IgD-negative memory B cell (primary cell): ENCODE measurements around the gene EFNA2. TPM values are rescaled to one million over a fixed set of nuclear protein-coding genes. Genes with fewer than 3 reads are reported as not detected.
A peak's percentile ranks its signal among the peaks of the same experiment; 100 is the strongest.

Source experiments
- H3K27ac Mint-ChIP-seq, 3 donors: one replicate each; pipeline ENCODE4 v1.8.0; 2020 to 2022; ENCODE audit warnings: mild to moderate bottlenecking in 3 of 3, mixed read lengths in 3 of 3, moderate library complexity in 1 of 3
- H3K27me3 Mint-ChIP-seq: one replicate; pipeline ENCODE4 v1.8.0; 2021; ENCODE audit warnings: mixed read lengths
- H3K36me3 Mint-ChIP-seq: one replicate; pipeline ENCODE4 v1.8.0; 2020; ENCODE audit warnings: mild to moderate bottlenecking, mixed read lengths
- H3K4me1 Mint-ChIP-seq, 3 donors: one replicate each; pipeline ENCODE4 v1.8.0; 2020 to 2022; ENCODE audit warnings: mixed read lengths in 3 of 3, mild to moderate bottlenecking in 1 of 3
- H3K4me3 Mint-ChIP-seq, 4 donors: one replicate each; pipeline ENCODE4 v1.8.0; 2020 to 2022; ENCODE audit warnings: mild to moderate bottlenecking in 4 of 4, mixed read lengths in 4 of 4, moderate library complexity in 3 of 4
- H3K9me3 Mint-ChIP-seq, 3 donors: one replicate each; pipeline ENCODE4 v1.8.0; 2020 to 2021; ENCODE audit warnings: mixed read lengths in 3 of 3, mild to moderate bottlenecking in 1 of 3
- polyA plus RNA-seq: library from polyadenylated mRNA; unstranded; fragments of 300-500 nt; fragmentation: Illumina TruSeq; gene quantifications from one replicate; pipeline ENCODE4 v1.2.3, GENCODE V29; 2021

Gene EFNA2
- polyA plus RNA-seq, result not detected

DNA sequence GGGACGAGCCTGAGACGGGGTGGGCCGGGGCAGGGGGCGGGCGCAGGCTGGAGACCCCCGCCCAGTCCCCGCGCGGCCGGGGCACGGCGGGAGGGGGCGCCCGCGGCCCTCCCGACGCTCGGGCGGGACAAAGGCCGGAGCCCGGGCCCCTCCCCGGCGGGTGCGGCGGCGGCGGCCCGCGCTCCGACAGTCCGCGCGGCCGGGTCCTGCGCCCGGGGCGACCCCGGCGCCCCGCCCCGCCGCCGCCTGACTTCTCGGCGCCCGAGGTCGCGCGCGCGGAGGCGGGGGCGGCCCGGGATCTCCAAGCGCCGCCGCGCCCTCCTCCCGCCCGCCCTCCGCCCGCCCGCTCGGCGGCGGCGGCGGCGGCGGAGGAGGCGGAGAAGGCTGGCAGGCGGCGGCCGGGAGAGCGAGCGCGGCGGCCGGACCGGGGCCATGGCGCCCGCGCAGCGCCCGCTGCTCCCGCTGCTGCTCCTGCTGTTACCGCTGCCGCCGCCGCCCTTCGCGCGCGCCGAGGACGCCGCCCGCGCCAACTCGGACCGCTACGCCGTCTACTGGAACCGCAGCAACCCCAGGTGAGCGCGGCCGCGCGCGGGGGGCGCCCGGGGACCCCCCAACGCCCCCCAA, at the start of gene EFNA2:
EFNA2 (plus strand) TSS at position 137 of the 624 bp plus-strand sequence; CDS start at position 433, 296 bp downstream.
- Mint-ChIP-seq H3K9me3 (peaks cover 0 to 2% (median 0%) of the 10 kb centered on the region in 3 donors), H3K27me3 (peaks cover 33% of the 10 kb centered on the region), H3K27ac (peak within 1 kb of the TSS in 1 of 3 donors; percentile 51), H3K4me1 (peaks cover 0 to 7% (median 2%) of the 10 kb centered on the region in 3 donors), H3K36me3 (no peaks in the 10 kb centered on the region), H3K4me3 (peak within 1 kb of the TSS; percentile 32 to 86 (median 49))

DNA sequence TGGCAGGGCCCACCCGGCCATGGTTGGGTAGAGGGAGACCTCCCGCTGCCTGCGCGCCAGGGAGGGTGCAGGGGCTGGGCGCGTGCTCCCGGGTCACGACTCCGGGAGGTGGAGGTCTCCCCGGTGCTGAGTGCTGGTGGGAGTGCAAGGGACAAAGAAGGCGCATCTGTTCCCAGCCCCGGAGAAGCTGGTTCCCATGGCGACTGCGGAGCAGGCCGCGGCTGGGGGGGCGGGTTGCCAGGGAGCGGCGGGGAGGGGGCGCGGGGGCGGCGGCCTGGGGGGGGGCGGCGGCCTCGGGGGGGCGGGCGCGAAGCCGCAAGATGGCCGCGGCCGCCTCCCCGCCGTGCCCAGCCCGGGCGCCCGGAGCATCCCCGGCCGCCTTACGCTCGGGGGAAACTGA, 49.1 kb upstream of the EFNA2 start:
- Mint-ChIP-seq H3K4me3 (no peak overlapping the region), H3K4me1 (peaks cover 4 to 12% (median 10%) of the 10 kb centered on the region in 3 donors), H3K9me3 (peaks cover 0 to 2% (median 0%) of the 10 kb centered on the region in 3 donors), H3K36me3 (peaks cover 2% of the 10 kb centered on the region), H3K27ac (no peak overlapping the region), H3K27me3 (peaks cover 8% of the 10 kb centered on the region)

DNA sequence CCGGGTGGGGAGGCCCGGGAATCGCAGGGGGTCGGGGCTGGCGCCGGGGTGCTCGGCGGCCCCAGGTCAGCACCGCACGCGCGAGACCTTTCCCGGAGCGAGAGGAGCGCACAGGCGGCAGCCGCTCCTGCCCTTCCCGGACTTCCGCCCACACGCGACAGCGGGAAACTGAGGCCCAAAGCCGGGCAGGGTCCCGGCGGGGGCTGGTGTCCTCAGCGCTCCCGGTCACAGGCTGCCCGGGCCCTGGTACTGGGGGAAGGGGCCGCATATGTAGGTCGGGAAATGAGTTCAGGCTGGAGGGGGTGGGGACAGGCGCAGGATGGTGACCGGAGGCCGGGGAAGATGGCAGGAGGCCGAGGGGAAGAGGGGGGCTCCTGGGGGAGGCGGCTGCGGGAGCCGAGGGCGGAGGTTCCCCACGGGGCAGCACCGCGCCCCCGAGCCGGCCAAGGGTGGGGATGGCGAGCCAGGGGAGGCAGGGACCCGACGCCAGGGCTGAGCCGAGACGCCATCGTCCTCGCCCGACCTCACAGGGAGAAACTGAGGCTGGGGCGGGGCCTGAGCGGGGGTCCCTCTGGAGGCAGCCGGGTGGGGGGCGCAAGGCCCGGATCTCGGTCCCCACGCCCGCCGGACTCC, 48.5 kb upstream of the EFNA2 start:
- H3K36me3 Mint-ChIP-seq, result peaks cover 2% of the 10 kb centered on the region
- H3K9me3 Mint-ChIP-seq, result peaks cover 0 to 2% (median 0%) of the 10 kb centered on the region in 3 donors
- peaks cover 5 to 13% (median 11%) of the 10 kb centered on the region in 3 donors for H3K4me1 Mint-ChIP-seq
- H3K27me3 Mint-ChIP-seq, result peaks cover 8% of the 10 kb centered on the region
- H3K27ac Mint-ChIP-seq, result no peak overlapping the region
- no peak overlapping the region for H3K4me3 Mint-ChIP-seq

DNA sequence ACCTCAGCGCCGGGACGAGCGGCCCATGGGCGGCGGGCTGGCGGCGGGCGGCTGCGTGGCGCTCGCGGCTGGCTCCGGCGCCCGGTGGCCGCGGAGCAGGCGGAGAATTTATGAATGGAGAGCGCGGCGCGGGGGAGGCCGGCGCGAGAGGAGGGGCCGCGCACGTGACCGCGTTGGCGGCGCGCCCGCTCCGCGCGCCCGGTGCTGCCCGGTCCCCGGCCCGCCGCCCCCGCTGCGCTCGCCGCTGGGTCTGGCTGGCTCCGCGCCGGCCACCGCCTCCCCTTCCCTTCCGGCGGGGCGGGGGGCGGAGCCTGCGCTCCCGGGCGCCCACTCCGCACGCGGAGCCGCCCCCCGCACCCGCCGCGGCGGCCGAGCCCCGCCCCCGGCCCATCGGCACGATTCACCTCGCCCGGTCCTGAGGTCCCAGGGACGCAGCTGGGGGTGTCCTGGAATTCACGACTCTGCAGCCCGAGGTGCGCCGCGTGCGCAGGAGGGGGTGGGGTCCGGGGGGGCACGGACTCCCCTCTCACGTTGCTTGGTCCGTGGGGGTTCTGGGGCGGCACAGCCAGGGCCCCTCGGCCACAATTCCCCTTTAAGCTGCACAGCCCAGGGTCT, 47.8 kb upstream of the EFNA2 start, which contains the start of gene CBARP:
CBARP (minus strand) TSS at position 252 of the 615 bp plus-strand sequence. CDS start 1,905 bp downstream, outside the sequence.
- H3K4me1 Mint-ChIP-seq, result peaks cover 5 to 13% (median 12%) of the 10 kb centered on the region in 3 donors
- H3K4me3 Mint-ChIP-seq, result peak within 1 kb of the TSS; percentile 84 to 94 (median 88)
- H3K9me3 Mint-ChIP-seq, result peaks cover 0 to 2% (median 0%) of the 10 kb centered on the region in 3 donors
- peak within 1 kb of the TSS; percentile 63 to 95 (median 71) for H3K27ac Mint-ChIP-seq
- H3K27me3 Mint-ChIP-seq, result peaks cover 8% of the 10 kb centered on the region
- peaks cover 2% of the 10 kb centered on the region for H3K36me3 Mint-ChIP-seq

DNA sequence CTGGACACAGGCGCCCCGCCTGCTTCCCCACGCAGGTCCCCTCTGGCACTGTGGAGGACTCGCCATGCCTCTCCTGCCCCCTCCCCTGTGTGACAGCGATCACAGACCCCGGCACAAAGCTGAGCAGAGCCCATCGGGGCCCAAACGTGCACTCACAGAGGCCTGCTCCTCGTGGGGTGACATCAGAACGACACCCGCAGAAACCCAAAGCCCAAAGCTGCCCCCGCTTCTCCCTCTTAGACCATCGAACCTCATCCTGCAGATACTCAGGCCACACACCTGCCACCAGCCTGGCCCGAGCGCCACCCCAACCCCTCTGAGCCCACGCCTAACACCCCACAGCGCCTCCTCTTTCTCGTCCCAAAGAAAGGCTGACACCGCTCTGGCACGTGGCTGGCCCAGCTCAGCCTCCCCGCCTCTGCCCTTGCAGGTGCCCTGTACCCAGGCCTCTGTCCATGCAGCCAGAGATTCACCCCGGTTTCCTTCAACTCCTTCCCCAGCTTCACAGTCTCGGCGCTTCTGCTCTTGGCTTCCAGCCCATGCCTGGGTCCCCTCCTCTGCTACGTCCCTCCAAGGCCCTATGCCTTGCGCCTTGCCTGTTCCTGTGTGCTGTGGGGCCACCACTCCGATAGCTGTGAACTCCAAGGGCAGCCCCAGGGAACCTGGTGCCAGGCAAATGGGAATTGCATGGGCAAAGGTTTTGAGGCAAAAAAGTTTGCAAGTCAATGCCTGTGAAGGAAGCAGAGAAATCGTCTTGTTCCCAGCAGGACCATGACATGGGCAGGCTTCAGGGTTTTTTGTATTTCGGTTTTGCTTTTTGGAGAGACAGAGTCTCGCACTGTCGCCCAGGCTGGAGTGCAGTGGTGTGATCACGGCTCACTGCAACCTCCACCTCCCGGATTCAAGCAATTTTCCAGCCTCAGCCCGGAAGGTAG, 47.0 kb upstream of the EFNA2 start:
- peak overlapping the region; percentile 84 to 94 (median 88) for H3K4me3 Mint-ChIP-seq
- peaks cover 0 to 2% (median 0%) of the 10 kb centered on the region in 3 donors for H3K9me3 Mint-ChIP-seq
- peaks cover 5 to 18% (median 13%) of the 10 kb centered on the region in 3 donors for H3K4me1 Mint-ChIP-seq
- peaks cover 8% of the 10 kb centered on the region for H3K27me3 Mint-ChIP-seq
- peak overlapping the region; percentile 63 to 95 (median 71) for H3K27ac Mint-ChIP-seq
- peaks cover 2% of the 10 kb centered on the region for H3K36me3 Mint-ChIP-seq

DNA sequence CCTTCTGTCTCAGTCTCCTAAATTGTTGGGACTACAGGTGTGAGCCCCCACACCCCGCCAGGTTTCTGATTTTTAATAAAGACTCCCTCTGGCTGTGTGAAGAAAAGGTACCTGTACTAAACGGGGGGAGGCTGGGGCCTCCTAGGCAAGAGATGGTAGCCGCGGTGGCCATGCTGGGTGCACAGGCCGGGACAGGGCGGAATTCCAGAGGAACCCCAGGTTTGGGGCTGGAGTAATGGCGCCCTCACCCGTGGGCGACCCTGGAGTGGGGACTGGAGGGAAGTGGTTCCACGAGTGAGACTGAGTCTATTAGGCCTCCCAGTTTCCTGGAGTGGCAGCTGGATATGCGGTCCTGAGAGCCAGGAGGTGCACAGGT, 46.3 kb upstream of the EFNA2 start:
- Mint-ChIP-seq H3K36me3 (peaks cover 2% of the 10 kb centered on the region), H3K27me3 (peaks cover 8% of the 10 kb centered on the region), H3K4me1 (peaks cover 6 to 18% (median 13%) of the 10 kb centered on the region in 3 donors), H3K27ac (peak overlapping the region; percentile 63 to 95 (median 71)), H3K4me3 (peak overlapping the region; percentile 55 to 90 (median 76)), H3K9me3 (peaks cover 0 to 2% (median 0%) of the 10 kb centered on the region in 3 donors)

DNA sequence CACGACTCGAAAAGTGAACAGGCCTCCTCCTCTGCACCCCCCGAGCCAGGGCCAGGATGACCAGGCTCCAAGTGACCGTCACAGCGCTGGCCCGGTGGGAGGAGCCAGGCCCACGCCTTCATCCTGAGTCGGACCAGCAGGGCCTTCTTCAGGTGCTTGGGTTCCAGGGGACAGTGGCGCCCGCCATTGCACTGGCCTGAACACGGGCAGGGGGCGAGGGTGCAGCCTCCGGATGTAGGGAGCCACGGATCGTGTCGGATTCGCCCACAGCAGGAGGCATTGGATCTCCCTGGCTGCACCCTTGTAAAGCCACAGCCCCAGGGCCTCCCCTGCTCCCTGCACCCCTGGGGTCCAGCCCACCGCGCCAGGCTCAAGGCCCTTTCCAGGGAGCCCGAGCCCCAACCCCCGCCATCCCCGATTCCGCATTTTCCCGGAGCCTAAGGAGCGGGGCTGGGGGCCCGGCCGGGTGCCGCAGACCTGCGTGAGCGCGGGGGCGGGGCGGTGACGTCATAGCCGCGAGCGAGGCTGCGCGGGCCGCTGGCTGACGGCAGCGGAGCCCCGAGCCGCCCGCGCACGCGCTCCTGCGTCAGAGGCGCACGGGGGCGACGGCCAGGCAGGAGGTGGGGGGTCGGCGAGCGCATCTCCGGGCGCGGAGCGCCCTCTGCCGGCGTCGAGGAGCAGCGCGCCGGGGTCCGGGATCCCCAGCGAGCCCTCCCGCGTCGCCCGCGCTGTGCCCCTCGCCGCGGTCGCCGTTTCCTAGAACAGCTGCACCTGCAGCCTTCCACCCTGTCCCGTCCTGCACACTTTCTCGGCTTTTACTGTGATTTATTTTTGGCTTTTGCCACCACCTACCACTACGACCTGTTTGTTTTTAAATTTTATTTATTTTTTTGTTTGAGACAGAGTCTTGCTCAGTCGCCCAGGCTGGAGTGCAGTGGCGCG, 45.6 kb upstream of the EFNA2 start:
- Mint-ChIP-seq H3K4me1 (peaks cover 10 to 20% (median 15%) of the 10 kb centered on the region in 3 donors), H3K36me3 (peaks cover 2% of the 10 kb centered on the region)

DNA sequence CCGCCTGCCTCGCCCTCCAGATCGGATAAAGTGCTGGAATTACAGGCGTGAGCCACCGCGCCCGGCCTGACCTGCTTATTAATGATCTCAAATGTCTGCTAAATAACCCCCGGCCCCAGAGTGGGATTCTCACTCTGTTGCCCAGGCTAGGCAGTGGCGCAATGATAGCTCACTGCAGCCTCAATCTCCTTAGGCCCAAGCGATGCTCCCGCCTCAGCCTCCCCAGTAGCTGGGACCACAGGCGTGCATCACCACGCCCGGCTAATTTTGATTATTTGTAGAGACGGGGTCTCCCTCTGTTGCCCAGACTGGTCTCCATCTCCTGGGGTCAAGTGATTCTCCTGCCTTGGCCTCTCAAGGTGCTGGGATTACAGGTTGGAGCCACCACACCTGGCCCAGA, 44.7 kb upstream of the EFNA2 start:
- H3K9me3 Mint-ChIP-seq, result peaks cover 0 to 2% (median 0%) of the 10 kb centered on the region in 3 donors
- H3K36me3 Mint-ChIP-seq, result peaks cover 2% of the 10 kb centered on the region
- peak overlapping the region; percentile 81 to 97 (median 95) for H3K27ac Mint-ChIP-seq
- peaks cover 8% of the 10 kb centered on the region for H3K27me3 Mint-ChIP-seq
- H3K4me1 Mint-ChIP-seq, result peaks cover 10 to 20% (median 15%) of the 10 kb centered on the region in 3 donors
- peak overlapping the region in 3 of 4 donors; percentile 83 to 95 (median 89) for H3K4me3 Mint-ChIP-seq

More for the DNA sequence above, 45.6 kb upstream of the EFNA2 start:
- Mint-ChIP-seq H3K9me3 (peaks cover 0 to 2% (median 0%) of the 10 kb centered on the region in 3 donors), H3K27ac (peak overlapping the region in 2 of 3 donors; percentile 63 to 95), H3K4me3 (peak overlapping the region in 3 of 4 donors; percentile 59 to 87 (median 74)), H3K27me3 (peaks cover 8% of the 10 kb centered on the region)

DNA sequence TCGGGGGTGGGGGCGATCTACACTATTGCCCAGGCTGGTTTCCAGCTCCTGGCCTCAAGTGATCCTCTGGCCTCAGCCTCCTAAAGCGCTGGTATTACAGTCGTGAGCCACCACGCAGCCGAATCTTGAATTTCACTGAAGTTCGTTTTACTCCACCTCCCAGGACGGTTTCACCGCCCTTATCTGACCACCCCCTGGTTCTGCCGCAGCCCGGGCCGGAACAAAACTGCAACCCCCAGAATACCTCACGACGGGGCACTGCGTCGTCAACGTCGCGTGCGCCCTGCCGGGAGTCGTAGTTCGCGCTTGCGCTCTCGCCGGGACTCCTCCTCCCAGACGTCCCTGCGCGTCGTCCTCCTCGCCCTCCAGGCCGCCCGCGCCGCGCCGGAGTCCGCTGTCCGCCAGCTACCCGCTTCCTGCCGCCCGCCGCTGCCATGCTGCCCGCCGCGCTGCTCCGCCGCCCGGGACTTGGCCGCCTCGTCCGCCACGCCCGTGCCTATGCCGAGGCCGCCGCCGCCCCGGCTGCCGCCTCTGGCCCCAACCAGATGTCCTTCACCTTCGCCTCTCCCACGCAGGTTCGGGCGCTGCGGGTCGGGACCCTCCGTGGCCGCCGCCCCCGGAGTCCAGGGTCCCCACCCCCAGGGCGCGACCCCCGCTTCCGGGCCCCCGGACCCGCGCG, 44.1 kb upstream of the EFNA2 start, which contains the start of gene ATP5F1D:
ATP5F1D (plus strand) TSS at position 335 of the 679 bp plus-strand sequence; CDS start at position 435, 100 bp downstream.
- peaks cover 10 to 24% (median 17%) of the 10 kb centered on the region in 3 donors for H3K4me1 Mint-ChIP-seq

GRCh38 chr19:1243768-1244692, 41.6 kb upstream of the EFNA2 start:
- peaks cover 10 to 19% (median 11%) of the 10 kb centered on the region in 3 donors for H3K4me1 Mint-ChIP-seq

More for the DNA sequence above, 44.1 kb upstream of the EFNA2 start, which contains the start of gene ATP5F1D:
- peaks cover 2% of the 10 kb centered on the region for H3K36me3 Mint-ChIP-seq
- peaks cover 8% of the 10 kb centered on the region for H3K27me3 Mint-ChIP-seq
- peak within 1 kb of the TSS; percentile 86 to 96 (median 92) for H3K4me3 Mint-ChIP-seq
- peak within 1 kb of the TSS; percentile 81 to 97 (median 95) for H3K27ac Mint-ChIP-seq
- H3K9me3 Mint-ChIP-seq, result peaks cover 0 to 2% (median 0%) of the 10 kb centered on the region in 3 donors

DNA sequence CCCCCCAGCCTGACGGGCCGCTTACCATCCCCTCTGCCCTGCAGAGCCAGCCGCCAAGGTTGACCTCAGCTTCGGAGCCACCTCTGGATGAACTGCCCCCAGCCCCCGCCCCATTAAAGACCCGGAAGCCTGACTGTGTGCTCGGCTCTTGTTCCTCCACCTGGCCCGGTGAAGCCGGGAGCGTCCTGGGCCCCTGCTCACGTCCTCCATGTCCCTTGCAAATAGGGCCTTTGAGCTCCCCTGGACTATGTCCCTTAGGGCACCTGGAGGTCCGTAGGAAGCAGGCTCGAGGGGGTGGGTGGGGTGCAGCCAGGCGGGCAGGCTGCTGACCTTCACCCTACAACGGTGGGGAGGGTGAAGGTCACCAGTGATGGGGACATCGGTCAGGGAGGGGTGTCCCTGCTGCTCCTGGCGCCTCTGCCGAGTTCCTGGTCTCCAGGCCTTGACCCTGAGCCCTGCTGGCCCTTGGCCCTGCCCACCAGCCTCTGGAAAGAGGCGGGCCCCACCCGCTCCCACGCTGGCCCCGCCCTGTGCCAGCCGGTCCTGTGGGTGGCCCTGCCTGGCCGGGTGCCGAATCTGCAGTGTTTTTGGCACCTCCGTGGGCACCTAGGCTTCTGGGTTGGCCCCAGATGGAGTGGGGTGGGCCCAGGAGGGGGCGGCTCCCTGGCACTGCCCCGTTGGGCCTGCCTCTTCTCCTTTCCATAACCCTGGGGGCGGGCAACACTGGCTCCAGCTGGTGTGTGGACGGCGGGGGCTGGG, 40.8 kb upstream of the EFNA2 start:
- peaks cover 2% of the 10 kb centered on the region for H3K27me3 Mint-ChIP-seq
- no peaks in the 10 kb centered on the region for H3K9me3 Mint-ChIP-seq
- peak overlapping the region; percentile 83 to 100 (median 87) for H3K27ac Mint-ChIP-seq
- peaks cover 8 to 17% (median 14%) of the 10 kb centered on the region in 3 donors for H3K4me1 Mint-ChIP-seq
- H3K4me3 Mint-ChIP-seq, result peak overlapping the region; percentile 80 to 96 (median 90)
- peaks cover 2% of the 10 kb centered on the region for H3K36me3 Mint-ChIP-seq

More at GRCh38 chr19:1243768-1244692, 41.6 kb upstream of the EFNA2 start:
- Mint-ChIP-seq H3K9me3 (no peaks in the 10 kb centered on the region), H3K27ac (peak overlapping the region; percentile 83 to 100 (median 87)), H3K4me3 (peak overlapping the region; percentile 80 to 96 (median 90)), H3K36me3 (peaks cover 2% of the 10 kb centered on the region), H3K27me3 (peaks cover 2% of the 10 kb centered on the region)
